Stimulated activated CD8-positive, alpha-beta memory T cell treated with anti-CD3 and anti-CD28 coated beads, Interleukin-7, amount 100 ng/mL, for 48 hours (primary cell): ENCODE measurements around the gene KRT35.
A peak's percentile ranks its signal among the peaks of the same experiment; 100 is the strongest.

Source experiments
- DNase-seq, 2 donors: peaks; one replicate each; pipeline ENCODE4 v3.0.0-alpha.2; 2020; ENCODE audit warnings: low read depth in 1 of 2; ENCODE audit errors: extremely low read depth in 1 of 2

Gene KRT35

GRCh38 chr17:41512546-41513167 lies 31.7 kb upstream of the KRT35 start:
- no peak for DNase-seq

GRCh38 chr17:41511716-41512115 lies 30.8 kb upstream of the KRT35 start:
- DNase-seq: no peak

- DNase-seq: no peak
Observed at GRCh38 chr17:41511116-41511515, 30.2 kb upstream of the KRT35 start.

GRCh38 chr17:41510251-41511065 lies 29.5 kb upstream of the KRT35 start:
- no peak for DNase-seq

GRCh38 chr17:41507315-41507880 lies 26.4 kb upstream of the KRT35 start:
- DNase-seq: no peak

GRCh38 chr17:41505809-41506767 lies 25.1 kb upstream of the KRT35 start:
- no peak for DNase-seq

- DNase-seq: no peak
Observed at GRCh38 chr17:41505007-41505808, 24.3 kb upstream of the KRT35 start, which contains the start of gene KRT13. Gene KRT13 (minus strand): TSS chr17:41505612. CDS start chr17:41505550, 62 bp downstream.

GRCh38 chr17:41504246-41504977 lies 23.5 kb upstream of the KRT35 start:
- DNase-seq: no peak

GRCh38 chr17:41503202-41503601 lies 22.3 kb upstream of the KRT35 start:
- DNase-seq: no peak

- DNase-seq: no peak
Observed at GRCh38 chr17:41500131-41500911, 19.4 kb upstream of the KRT35 start.

GRCh38 chr17:41499714-41500113 lies 18.8 kb upstream of the KRT35 start:
- DNase-seq: no peak

GRCh38 chr17:41498276-41498675 lies 17.3 kb upstream of the KRT35 start:
- no peak for DNase-seq

- peak; percentile 62 to 70 for DNase-seq
Observed at GRCh38 chr17:41496803-41497484, 16.0 kb upstream of the KRT35 start.

- DNase-seq: no peak
Observed at GRCh38 chr17:41494524-41494923, 13.6 kb upstream of the KRT35 start.

GRCh38 chr17:41492771-41493170 lies 11.8 kb upstream of the KRT35 start:
- no peak for DNase-seq

- DNase-seq: no peak
Observed at GRCh38 chr17:41492351-41492750, 11.4 kb upstream of the KRT35 start.

- no peak for DNase-seq
Observed at GRCh38 chr17:41491476-41491875, 10.5 kb upstream of the KRT35 start.
